Measurements from ENCODE around the gene PIGW.

Gene PIGW

GRCh38 chr17:36529121-36529520 lies 5.7 kb upstream of the PIGW start:
- DNase-seq (ENCODE audit: low spot score): no peak
- in situ Hi-C loops (cut with MboI; ENCODE audit: low pct_unique_long_range_greater_than_20kb, low sequenced_read_pairs, unreplicated experiment): no loop called here
- TF ChIP-seq, protein P1, sequence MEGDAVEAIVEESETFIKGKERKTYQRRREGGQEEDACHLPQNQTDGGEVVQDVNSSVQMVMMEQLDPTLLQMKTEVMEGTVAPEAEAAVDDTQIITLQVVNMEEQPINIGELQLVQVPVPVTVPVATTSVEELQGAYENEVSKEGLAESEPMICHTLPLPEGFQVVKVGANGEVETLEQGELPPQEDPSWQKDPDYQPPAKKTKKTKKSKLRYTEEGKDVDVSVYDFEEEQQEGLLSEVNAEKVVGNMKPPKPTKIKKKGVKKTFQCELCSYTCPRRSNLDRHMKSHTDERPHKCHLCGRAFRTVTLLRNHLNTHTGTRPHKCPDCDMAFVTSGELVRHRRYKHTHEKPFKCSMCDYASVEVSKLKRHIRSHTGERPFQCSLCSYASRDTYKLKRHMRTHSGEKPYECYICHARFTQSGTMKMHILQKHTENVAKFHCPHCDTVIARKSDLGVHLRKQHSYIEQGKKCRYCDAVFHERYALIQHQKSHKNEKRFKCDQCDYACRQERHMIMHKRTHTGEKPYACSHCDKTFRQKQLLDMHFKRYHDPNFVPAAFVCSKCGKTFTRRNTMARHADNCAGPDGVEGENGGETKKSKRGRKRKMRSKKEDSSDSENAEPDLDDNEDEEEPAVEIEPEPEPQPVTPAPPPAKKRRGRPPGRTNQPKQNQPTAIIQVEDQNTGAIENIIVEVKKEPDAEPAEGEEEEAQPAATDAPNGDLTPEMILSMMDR (IDR thresholded peaks at IDR 0.05; ENCODE audit: extremely low read depth, insufficient read depth, missing control alignments): no peak

- in situ Hi-C loops (cut with MboI; ENCODE audit: low pct_unique_long_range_greater_than_20kb, low sequenced_read_pairs, unreplicated experiment): no loop called here
- DNase-seq (ENCODE audit: low spot score): no peak
- TF ChIP-seq, protein P1 (IDR thresholded peaks at IDR 0.05; ENCODE audit: extremely low read depth, insufficient read depth, missing control alignments): no peak
These were observed 2.3 kb upstream of the PIGW start for GRCh38 chr17:36532435-36532975.

GRCh38 chr17:36533935-36534839 lies 600 bp upstream of the PIGW start:
- peak; percentile 70 for DNase-seq (ENCODE audit: low spot score)
- in situ Hi-C loops (cut with MboI; ENCODE audit: low pct_unique_long_range_greater_than_20kb, low sequenced_read_pairs, unreplicated experiment): no loop called here

GRCh38 chr17:36535669-36536081 lies 888 bp downstream of the PIGW start:
- in situ Hi-C loops (cut with MboI; ENCODE audit: low pct_unique_long_range_greater_than_20kb, low sequenced_read_pairs, unreplicated experiment): no loop called here
- TF ChIP-seq, protein P1 (IDR thresholded peaks at IDR 0.05; ENCODE audit: extremely low read depth, insufficient read depth, missing control alignments): no peak
- no peak for DNase-seq (ENCODE audit: low spot score)

More at GRCh38 chr17:36533935-36534839, 600 bp upstream of the PIGW start:
- TF ChIP-seq, protein P1 (IDR thresholded peaks at IDR 0.05; ENCODE audit: extremely low read depth, insufficient read depth, missing control alignments): peak; percentile 82

DNA sequence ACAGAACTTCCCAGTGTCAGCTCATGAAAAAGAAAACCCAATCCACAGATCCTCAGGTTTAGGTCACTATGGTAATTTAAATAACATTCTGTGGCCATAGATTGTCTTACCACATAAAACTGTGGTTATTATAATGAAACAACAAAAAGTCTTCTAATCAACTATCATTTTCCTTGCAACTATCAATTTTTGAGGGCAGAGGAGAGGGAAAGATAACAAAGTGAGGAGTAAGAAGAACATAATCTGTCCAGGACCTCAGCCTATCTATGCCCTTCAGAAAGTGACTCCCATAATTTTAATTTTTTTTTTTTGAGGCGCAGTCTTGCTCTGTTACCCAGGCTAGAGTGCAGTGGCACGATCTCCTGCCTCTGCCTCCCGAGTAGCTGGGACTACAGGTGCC lies 5.9 kb downstream of the PIGW start:
- TF ChIP-seq, protein P1 (IDR thresholded peaks at IDR 0.05; ENCODE audit: extremely low read depth, insufficient read depth, missing control alignments): no peak
- DNase-seq (ENCODE audit: low spot score): no peak
- in situ Hi-C loops (cut with MboI; ENCODE audit: low pct_unique_long_range_greater_than_20kb, low sequenced_read_pairs, unreplicated experiment): no loop called here

GRCh38 chr17:36542755-36543154 lies 8.0 kb downstream of the PIGW start:
- TF ChIP-seq, protein P1 (IDR thresholded peaks at IDR 0.05; ENCODE audit: extremely low read depth, insufficient read depth, missing control alignments): no peak
- DNase-seq (ENCODE audit: low spot score): no peak
- in situ Hi-C loops (cut with MboI; ENCODE audit: low pct_unique_long_range_greater_than_20kb, low sequenced_read_pairs, unreplicated experiment): no loop called here
